Right cardiac atrium (tissue), 5 donors: ENCODE results near the gene POGLUT3. TPM values are rescaled to one million over a fixed set of nuclear protein-coding genes. Genes with fewer than 3 reads are reported as not detected.

Experiments used
- ATAC-seq, 2 donors: fragments of 200-7000 bp; cut with Tn5 transposase; one replicate each; pipeline versions ENCODE4 v1.8.0 to v1.9.1; 2020; ENCODE audit warnings: moderate library complexity in 2 of 2, mild to moderate bottlenecking in 1 of 2
- DNase-seq, 3 donors: peaks; one replicate each; pipeline ENCODE4 v3.0.0-alpha.2; 2020
- H3K27ac ChIP-seq: one replicate; pipeline ENCODE4 v1.5.1; 2013; ENCODE audit warnings: mild to moderate bottlenecking, low read length, control low read depth, moderate library complexity
- H3K27me3 ChIP-seq: one replicate; pipeline ENCODE4 v1.6.1; 2013; ENCODE audit not compliant: control insufficient read depth, insufficient read depth
- H3K4me1 ChIP-seq: one replicate; pipeline ENCODE4 v1.6.1; 2013; ENCODE audit warnings: low read length; ENCODE audit not compliant: control insufficient read depth, insufficient read depth
- H3K4me3 ChIP-seq: one replicate; pipeline ENCODE4 v1.5.1; 2013; ENCODE audit warnings: low read length, control low read depth
- H3K9me3 ChIP-seq: one replicate; pipeline ENCODE4 v1.6.1; 2013; ENCODE audit warnings: low read length; ENCODE audit not compliant: control insufficient read depth
- WGBS: extraction: QIAGEN DNeasy Blood & Tissue Kit; methylation state at CpG from one replicate; pipeline ENCODE4 v1.1.7; 2013; 5-methylcytosine and 5-hydroxymethylcytosine counted together
- intact Hi-C, 4 donors: fragments of 100-400 bp; cut with DNase I; formaldehyde crosslinking; loops; one replicate each; pipeline versions ENCODE4 v1.11.0 to v1.14.0; 2022 to 2023
- long read RNA-seq, 4 donors: library from polyadenylated mRNA; unstranded; transcript quantifications; one replicate each; pipeline ENCODE4 v2.0.0, GENCODE V29; 2020 to 2021
- polyA plus RNA-seq: library from polyadenylated mRNA; stranded (reverse); fragments of 200-250 nt; gene quantifications from one replicate; pipeline ENCODE4 v1.2.3, GENCODE V29; 2013
- total RNA-seq, 4 donors: library from RNA; stranded (reverse); fragmentation: NEBNext Ultra II Directional; extraction: Animal tissue kit (Norgen Biotek cat#: 25700); gene quantifications; one replicate each; pipeline ENCODE4 v1.2.1, GENCODE V29; 2021
- donor health status: healthy with polysubstance abuse.
- donor health status: DM: no; HTN: yes; CAD: no.
- donor health status: DM: no; HTN: no; CAD: no.
- donor health status: DM: no; HTN: yes; CAD: no; lungs with severe emphysema.
- donor health status: DM: yes; HTN: yes; CAD: no.

The POGLUT3 gene
- total RNA-seq (10 to 100 TPM; 18.1 to 23.9 (median 21.3) TPM), polyA plus RNA-seq (12.4 TPM)
- long read RNA-seq, donor 1, full-length matches to known transcripts: 20 of 27 reads
- long read RNA-seq, donor 1, partial matches to known transcripts: 3 of 27 reads
- long read RNA-seq, donor 1, other reads (novel, unspliced or antisense): 4 of 27 reads
- long read RNA-seq, donor 2, full-length matches to known transcripts: 10 of 12 reads
- long read RNA-seq, donor 2, partial matches to known transcripts: 0 of 12 reads
- long read RNA-seq, donor 2, other reads (novel, unspliced or antisense): 2 of 12 reads
- long read RNA-seq, donor 3, full-length matches to known transcripts: 54 of 68 reads
- long read RNA-seq, donor 3, partial matches to known transcripts: 4 of 68 reads
- long read RNA-seq, donor 3, other reads (novel, unspliced or antisense): 10 of 68 reads
- long read RNA-seq, donor 4, full-length matches to known transcripts: 2 of 8 reads
- long read RNA-seq, donor 4, partial matches to known transcripts: 0 of 8 reads
- long read RNA-seq, donor 4, other reads (novel, unspliced or antisense): 6 of 8 reads

GRCh38 chr11:108498046-108498815, at the start of gene POGLUT3:
Gene POGLUT3, minus strand, starts transcription at chr11:108498384. Its CDS starts 18 bp downstream, at chr11:108498366.
- Histone ChIP-seq H3K4me3 (peak within 1 kb of the TSS; percentile 88), H3K27me3 (no peaks in the 10 kb centered on the region), H3K4me1 (peaks cover 3% of the 10 kb centered on the region), H3K27ac (peak within 1 kb of the TSS; percentile 93), H3K9me3 (no peaks in the 10 kb centered on the region)
- under 1% methylated on average over 84 of the region's 84 CpGs for WGBS
- peak; percentile 85 to 91 for ATAC-seq
- DNase-seq: peak; percentile 73 to 88 (median 88)
- intact Hi-C loops: loop anchor here in 1 of 4 donors (10.0 kb wide), 1 partner anchor 147 kb away; no protein-coding TSS in a partner anchor

- H3K4me3 ChIP-seq: no peak overlapping the region
- no peak overlapping the region for H3K27ac ChIP-seq
- DNase-seq (no peak), ATAC-seq (no peak)
- H3K27me3 ChIP-seq: no peaks in the 10 kb centered on the region
- 63% methylated on average over 5 of the region's 5 CpGs for WGBS
- H3K9me3 ChIP-seq: no peaks in the 10 kb centered on the region
- H3K4me1 ChIP-seq: peaks cover 2% of the 10 kb centered on the region
- intact Hi-C loops: no loop called here
These were observed 47.8 kb upstream of the POGLUT3 start for GRCh38 chr11:108545909-108546501.

- WGBS: 76% methylated on average over 5 of the region's 5 CpGs
These were observed 45.3 kb upstream of the POGLUT3 start for GRCh38 chr11:108543316-108543964.

GRCh38 chr11:108541531-108541930, 43.3 kb upstream of the POGLUT3 start:
- H3K27ac ChIP-seq: no peak overlapping the region
- no peaks in the 10 kb centered on the region for H3K9me3 ChIP-seq
- no peak overlapping the region for H3K4me3 ChIP-seq
- intact Hi-C loops: no loop called here
- DNase-seq: no peak
- ATAC-seq: no peak
- no peaks in the 10 kb centered on the region for H3K4me1 ChIP-seq
- H3K27me3 ChIP-seq: no peaks in the 10 kb centered on the region

More at GRCh38 chr11:108543316-108543964, 45.3 kb upstream of the POGLUT3 start:
- no peak for ATAC-seq
- no peak overlapping the region for H3K4me3 ChIP-seq
- H3K27ac ChIP-seq: no peak overlapping the region
- no peaks in the 10 kb centered on the region for H3K4me1 ChIP-seq
- intact Hi-C loops: no loop called here
- no peaks in the 10 kb centered on the region for H3K27me3 ChIP-seq
- H3K9me3 ChIP-seq: no peaks in the 10 kb centered on the region
- DNase-seq: no peak

- Histone ChIP-seq H3K27me3 (no peaks in the 10 kb centered on the region), H3K27ac (no peak overlapping the region), H3K4me1 (no peaks in the 10 kb centered on the region), H3K4me3 (no peak overlapping the region), H3K9me3 (no peaks in the 10 kb centered on the region)
- ATAC-seq (no peak), DNase-seq (no peak)
- 69% methylated on average over 4 of the region's 4 CpGs for WGBS
- intact Hi-C loops: no loop called here
These were observed 40.3 kb upstream of the POGLUT3 start for GRCh38 chr11:108538502-108538901.

GRCh38 chr11:108538022-108538424, 39.8 kb upstream of the POGLUT3 start:
- ATAC-seq (peak in 1 of 2 donors; percentile 46), DNase-seq (no peak)
- no peaks in the 10 kb centered on the region for H3K27me3 ChIP-seq
- H3K4me1 ChIP-seq: no peaks in the 10 kb centered on the region
- WGBS: 39% methylated on average over 8 of the region's 8 CpGs
- intact Hi-C loops: no loop called here
- no peak overlapping the region for H3K27ac ChIP-seq
- H3K4me3 ChIP-seq: no peak overlapping the region
- H3K9me3 ChIP-seq: no peaks in the 10 kb centered on the region

GRCh38 chr11:108536783-108537182, 38.6 kb upstream of the POGLUT3 start:
- H3K4me1 ChIP-seq: no peaks in the 10 kb centered on the region
- ATAC-seq (no peak), DNase-seq (no peak)
- no peaks in the 10 kb centered on the region for H3K27me3 ChIP-seq
- WGBS: 77% methylated on average over 5 of the region's 5 CpGs
- no peak overlapping the region for H3K27ac ChIP-seq
- intact Hi-C loops: no loop called here
- no peak overlapping the region for H3K4me3 ChIP-seq
- H3K9me3 ChIP-seq: no peaks in the 10 kb centered on the region

GRCh38 chr11:108535384-108535955, 37.3 kb upstream of the POGLUT3 start:
- H3K4me3 ChIP-seq: no peak overlapping the region
- no peaks in the 10 kb centered on the region for H3K9me3 ChIP-seq
- H3K4me1 ChIP-seq: no peaks in the 10 kb centered on the region
- ATAC-seq (no peak), DNase-seq (no peak)
- no peak overlapping the region for H3K27ac ChIP-seq
- 64% methylated on average over 6 of the region's 6 CpGs for WGBS
- intact Hi-C loops: no loop called here
- H3K27me3 ChIP-seq: no peaks in the 10 kb centered on the region

GRCh38 chr11:108534274-108534882, 36.2 kb upstream of the POGLUT3 start:
- Histone ChIP-seq H3K4me1 (no peaks in the 10 kb centered on the region), H3K27ac (no peak overlapping the region), H3K4me3 (no peak overlapping the region), H3K9me3 (no peaks in the 10 kb centered on the region), H3K27me3 (no peaks in the 10 kb centered on the region)
- 75% methylated on average over 2 of the region's 2 CpGs for WGBS
- no peak for ATAC-seq
- intact Hi-C loops: no loop called here
- DNase-seq: no peak

GRCh38 chr11:108530426-108530825, 32.2 kb upstream of the POGLUT3 start:
- DNase-seq (no peak), ATAC-seq (no peak)
- no peaks in the 10 kb centered on the region for H3K9me3 ChIP-seq
- H3K4me3 ChIP-seq: no peak overlapping the region
- no peak overlapping the region for H3K27ac ChIP-seq
- 96% methylated on average over 5 of the region's 5 CpGs for WGBS
- no peaks in the 10 kb centered on the region for H3K4me1 ChIP-seq
- intact Hi-C loops: no loop called here
- H3K27me3 ChIP-seq: no peaks in the 10 kb centered on the region
